Type B pancreatic cell (in vitro differentiated cells): Measurements from ENCODE around the gene LPAR5. TPM values are rescaled to one million over a fixed set of nuclear protein-coding genes. Genes with fewer than 3 reads are reported as not detected.

Experiments used
- DNase-seq: peaks from one replicate; pipeline ENCODE4 v3.0.0; 2021; ENCODE audit warnings: mixed read lengths; ENCODE audit not compliant: unreplicated experiment; ENCODE audit errors: extremely low spot score
- H3K27ac Mint-ChIP-seq: 2 replicates; pipeline ENCODE4 v1.8.0; 2021; ENCODE audit warnings: mild to moderate bottlenecking, mixed read lengths
- H3K27me3 Mint-ChIP-seq: 2 replicates; pipeline ENCODE4 v1.8.0; 2021; ENCODE audit warnings: mixed read lengths
- H3K36me3 Mint-ChIP-seq: 2 replicates; pipeline ENCODE4 v1.8.0; 2021; ENCODE audit warnings: mixed read lengths
- H3K4me1 Mint-ChIP-seq: one replicate; pipeline ENCODE4 v1.8.0; 2021; ENCODE audit warnings: mixed read lengths; ENCODE audit not compliant: unreplicated experiment
- H3K4me3 Mint-ChIP-seq: 2 replicates; pipeline ENCODE4 v1.8.0; 2021; ENCODE audit warnings: mild to moderate bottlenecking, mixed read lengths
- H3K9me3 Mint-ChIP-seq: 2 replicates; pipeline ENCODE4 v1.8.0; 2021; ENCODE audit warnings: mixed read lengths
- total RNA-seq: library from RNA; stranded (reverse); gene quantifications from 2 replicates; pipeline ENCODE4 v1.2.1, GENCODE V29; 2021; ENCODE audit warnings: low replicate concordance
- TF ChIP-seq, protein P1 (sequence below): fragments of 200-600 bp; sonication (generic); conservative IDR thresholded peaks from 2 replicates; pipeline ENCODE4 v1.5.0; 2021; ENCODE audit warnings: antibody characterized with exemption, mild to moderate bottlenecking

LPAR5 gene
- total RNA-seq, 1 donor from 2014 or later: 2.7 TPM

DNA sequence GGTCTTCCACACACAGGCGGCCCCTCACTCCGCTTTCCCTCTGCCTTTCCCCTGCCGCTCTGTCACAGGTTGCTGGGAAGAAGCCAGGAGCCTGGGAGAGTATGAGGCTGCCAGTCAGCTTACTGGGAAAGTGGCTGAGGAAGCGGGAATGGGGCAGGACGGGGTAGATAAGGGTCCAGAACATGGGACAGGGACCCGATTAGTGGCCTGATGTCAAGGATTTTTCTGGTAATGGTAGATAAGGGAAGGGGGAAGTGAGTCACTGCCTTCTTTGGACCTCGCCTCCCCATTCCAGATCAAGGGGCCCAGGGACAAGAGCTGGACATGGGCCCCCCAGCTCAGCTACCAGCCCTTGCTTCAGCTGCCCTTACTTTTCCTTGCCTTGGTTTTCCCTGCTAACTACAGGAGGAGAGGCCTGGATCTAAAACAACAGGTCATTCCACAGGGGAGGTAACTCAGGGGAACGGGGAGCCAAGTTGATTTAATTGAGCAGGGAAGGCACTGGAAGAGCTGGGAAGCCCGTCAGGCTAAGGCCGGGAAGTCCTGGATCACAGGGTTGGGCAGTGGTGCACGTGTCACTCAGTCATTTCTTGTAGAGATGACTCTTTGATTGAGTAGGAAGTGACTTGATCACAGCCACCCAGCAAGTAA lies 3.5 kb upstream of the LPAR5 start:
- TF ChIP-seq, protein P1, sequence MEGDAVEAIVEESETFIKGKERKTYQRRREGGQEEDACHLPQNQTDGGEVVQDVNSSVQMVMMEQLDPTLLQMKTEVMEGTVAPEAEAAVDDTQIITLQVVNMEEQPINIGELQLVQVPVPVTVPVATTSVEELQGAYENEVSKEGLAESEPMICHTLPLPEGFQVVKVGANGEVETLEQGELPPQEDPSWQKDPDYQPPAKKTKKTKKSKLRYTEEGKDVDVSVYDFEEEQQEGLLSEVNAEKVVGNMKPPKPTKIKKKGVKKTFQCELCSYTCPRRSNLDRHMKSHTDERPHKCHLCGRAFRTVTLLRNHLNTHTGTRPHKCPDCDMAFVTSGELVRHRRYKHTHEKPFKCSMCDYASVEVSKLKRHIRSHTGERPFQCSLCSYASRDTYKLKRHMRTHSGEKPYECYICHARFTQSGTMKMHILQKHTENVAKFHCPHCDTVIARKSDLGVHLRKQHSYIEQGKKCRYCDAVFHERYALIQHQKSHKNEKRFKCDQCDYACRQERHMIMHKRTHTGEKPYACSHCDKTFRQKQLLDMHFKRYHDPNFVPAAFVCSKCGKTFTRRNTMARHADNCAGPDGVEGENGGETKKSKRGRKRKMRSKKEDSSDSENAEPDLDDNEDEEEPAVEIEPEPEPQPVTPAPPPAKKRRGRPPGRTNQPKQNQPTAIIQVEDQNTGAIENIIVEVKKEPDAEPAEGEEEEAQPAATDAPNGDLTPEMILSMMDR: no peak
- no peak for DNase-seq
- Mint-ChIP-seq H3K9me3 (peaks cover 3% of the 10 kb centered on the region), H3K36me3 (peaks cover 7% of the 10 kb centered on the region), H3K27ac (no peak overlapping the region), H3K4me3 (no peak overlapping the region), H3K4me1 (peaks cover 4% of the 10 kb centered on the region), H3K27me3 (peaks cover 36% of the 10 kb centered on the region)

DNA sequence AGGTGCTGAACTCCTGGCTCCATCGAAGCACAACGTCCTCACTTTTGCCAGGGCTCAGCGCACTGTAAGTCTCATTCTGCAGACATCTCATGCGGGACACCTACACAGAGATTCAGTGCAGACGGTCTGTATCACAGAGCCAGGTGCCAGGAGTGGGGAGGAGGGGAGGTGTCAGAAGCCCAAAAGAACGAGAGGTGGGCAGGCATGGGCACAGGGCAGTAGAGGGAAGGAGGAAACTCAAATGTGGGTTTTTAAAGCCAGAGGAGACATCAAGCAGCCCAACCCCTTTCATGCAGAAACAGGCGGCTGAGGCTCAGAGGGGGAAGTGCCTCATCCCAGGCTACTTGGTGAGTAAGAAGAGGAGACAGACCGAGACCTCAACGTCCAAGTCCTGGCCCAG lies 2.5 kb upstream of the LPAR5 start:
- TF ChIP-seq, protein P1: no peak
- Mint-ChIP-seq H3K4me3 (no peak overlapping the region), H3K4me1 (peaks cover 4% of the 10 kb centered on the region), H3K36me3 (no peaks in the 10 kb centered on the region), H3K27me3 (peaks cover 34% of the 10 kb centered on the region), H3K27ac (no peak overlapping the region), H3K9me3 (no peaks in the 10 kb centered on the region)
- DNase-seq: no peak

DNA sequence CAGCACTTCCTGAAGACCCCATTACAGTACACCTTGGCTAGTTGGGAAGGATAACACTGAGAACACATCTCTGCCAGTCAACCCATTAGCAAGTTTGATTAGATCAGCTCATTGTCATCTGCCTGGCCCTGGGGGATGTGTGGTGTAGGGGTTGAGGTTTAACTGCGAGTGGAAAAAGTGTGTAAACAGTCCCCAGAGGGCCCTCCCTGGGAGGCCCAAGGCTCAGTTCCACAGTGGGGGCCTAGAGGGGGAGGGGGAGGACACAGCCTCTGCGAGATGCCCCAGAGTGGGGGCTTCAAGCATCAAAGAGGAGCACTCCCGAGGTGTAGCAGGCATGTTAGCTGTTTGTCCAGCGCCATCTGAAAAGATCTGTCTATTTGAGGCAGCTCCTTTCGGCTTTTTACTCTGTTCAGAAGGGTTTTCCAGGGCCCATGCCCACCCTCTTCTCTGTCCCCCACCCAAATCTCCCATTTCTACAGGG lies 344 bp downstream of the LPAR5 start:
- Mint-ChIP-seq H3K4me1 (peaks cover 15% of the 10 kb centered on the region), H3K27ac (peak overlapping the region; percentile 93), H3K27me3 (peaks cover 11% of the 10 kb centered on the region), H3K36me3 (no peaks in the 10 kb centered on the region), H3K4me3 (peak overlapping the region; percentile 86), H3K9me3 (no peaks in the 10 kb centered on the region)
- TF ChIP-seq, protein P1: no peak
- DNase-seq: no peak

- Mint-ChIP-seq H3K9me3 (no peaks in the 10 kb centered on the region), H3K36me3 (no peaks in the 10 kb centered on the region), H3K4me1 (peaks cover 15% of the 10 kb centered on the region), H3K4me3 (peak overlapping the region; percentile 21), H3K27ac (peak overlapping the region; percentile 87), H3K27me3 (peaks cover 3% of the 10 kb centered on the region)
- no peak for DNase-seq
- TF ChIP-seq, protein P1: no peak
Observed at GRCh38 chr12:6632026-6632983, 3.5 kb downstream of the LPAR5 start.

- Mint-ChIP-seq H3K27ac (peak overlapping the region; percentile 87), H3K9me3 (no peaks in the 10 kb centered on the region), H3K4me1 (peaks cover 15% of the 10 kb centered on the region), H3K27me3 (peaks cover 3% of the 10 kb centered on the region), H3K4me3 (peak overlapping the region; percentile 39), H3K36me3 (no peaks in the 10 kb centered on the region)
- TF ChIP-seq, protein P1: no peak
- DNase-seq: no peak
Observed at GRCh38 chr12:6631549-6631961, 4.2 kb downstream of the LPAR5 start.
